ENCODE measurements around the gene ERMARD.
A peak's percentile ranks its signal among the peaks of the same experiment; 100 is the strongest.

ERMARD gene

DNA sequence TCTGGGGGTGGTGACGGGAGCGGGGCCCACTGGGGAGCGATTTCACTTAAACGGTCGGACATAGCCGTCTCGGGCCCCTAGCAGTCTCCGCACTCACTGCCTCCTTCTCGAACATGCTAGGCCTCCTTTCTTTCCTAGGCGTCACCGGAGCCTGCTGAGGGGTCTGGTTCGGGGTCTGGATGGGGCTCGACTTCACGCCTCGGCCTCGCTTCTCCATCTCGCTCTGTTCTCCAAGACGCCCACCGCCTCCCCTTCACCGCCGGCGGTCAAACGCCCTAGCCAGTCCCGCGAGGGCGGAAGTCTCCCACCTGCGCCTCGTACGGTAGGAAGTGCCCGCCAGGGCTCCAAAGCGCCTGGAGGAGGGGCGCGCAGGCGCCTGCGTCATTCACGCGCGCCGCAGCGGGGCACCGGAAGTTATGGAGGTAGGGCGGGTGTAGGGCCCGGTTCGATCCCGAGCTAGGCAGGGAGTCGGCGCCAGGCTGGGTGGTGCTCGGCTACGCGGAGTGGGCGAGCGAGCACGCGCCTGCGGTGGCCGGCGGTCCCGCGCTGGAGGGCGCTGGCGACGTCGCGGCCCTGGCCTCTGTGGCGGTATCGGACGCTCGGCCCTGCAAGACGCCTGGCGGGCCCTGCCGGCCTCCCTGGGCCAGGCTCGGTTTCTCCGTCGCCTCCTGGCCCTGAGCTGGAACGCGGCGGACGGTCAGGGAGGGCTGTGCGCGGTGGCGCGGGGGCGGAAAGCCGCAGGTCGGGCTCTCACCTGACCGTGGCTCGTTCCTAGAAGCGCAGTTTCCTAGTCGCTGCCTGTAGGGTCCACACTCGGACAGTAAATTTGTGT lies at the start of gene ERMARD, which contains the start of gene DYNLT2:
TSS of gene ERMARD (plus strand) at position 381 of the 832 bp plus-strand sequence. CDS start at position 417, 36 bp downstream.
TSS of gene DYNLT2 (minus strand) at position 331 of the 832 bp plus-strand sequence. CDS start at position 217, 114 bp downstream.
- peak within 1 kb of the TSS; percentile 66 for H3K27ac ChIP-seq (ENCODE audit: low read depth, low read length)
- H3K27me3 ChIP-seq (ENCODE audit: low read length): no peaks in the 10 kb centered on the region
- H3K4me2 ChIP-seq (ENCODE audit: low read depth, low read length, poor library complexity, severe bottlenecking): peak within 1 kb of the TSS; percentile 96
- 0 out of 2 replicates have a peak, but pooled peaks cover 13% of the 10 kb centered on the region for H3F3A ChIP-seq (ENCODE audit: insufficient read depth)
- H3K36me3 ChIP-seq (ENCODE audit: low read length): 0 out of 2 replicates have a peak, but pooled peaks cover 5% of the 10 kb centered on the region
- H3K9ac ChIP-seq (ENCODE audit: low read length): peak within 1 kb of the TSS; percentile 81
- H3K4me3 ChIP-seq (ENCODE audit: insufficient read depth, low read length, poor library complexity, severe bottlenecking): peak within 1 kb of the TSS; percentile 69
- no peaks in the 10 kb centered on the region for H4K20me1 ChIP-seq (ENCODE audit: low read depth, low read length)
- no peaks in the 10 kb centered on the region for H3K9me3 ChIP-seq (ENCODE audit: insufficient read depth, low read length)
- peak within 1 kb of the TSS; percentile 72 for H2AFZ ChIP-seq (ENCODE audit: low read depth, low read length, severe bottlenecking)
- no peak for TF ChIP-seq EZH2phosphoT487 (conservative IDR thresholded peaks at IDR 0.05; ENCODE audit: low read length)
- TF ChIP-seq, protein P1, sequence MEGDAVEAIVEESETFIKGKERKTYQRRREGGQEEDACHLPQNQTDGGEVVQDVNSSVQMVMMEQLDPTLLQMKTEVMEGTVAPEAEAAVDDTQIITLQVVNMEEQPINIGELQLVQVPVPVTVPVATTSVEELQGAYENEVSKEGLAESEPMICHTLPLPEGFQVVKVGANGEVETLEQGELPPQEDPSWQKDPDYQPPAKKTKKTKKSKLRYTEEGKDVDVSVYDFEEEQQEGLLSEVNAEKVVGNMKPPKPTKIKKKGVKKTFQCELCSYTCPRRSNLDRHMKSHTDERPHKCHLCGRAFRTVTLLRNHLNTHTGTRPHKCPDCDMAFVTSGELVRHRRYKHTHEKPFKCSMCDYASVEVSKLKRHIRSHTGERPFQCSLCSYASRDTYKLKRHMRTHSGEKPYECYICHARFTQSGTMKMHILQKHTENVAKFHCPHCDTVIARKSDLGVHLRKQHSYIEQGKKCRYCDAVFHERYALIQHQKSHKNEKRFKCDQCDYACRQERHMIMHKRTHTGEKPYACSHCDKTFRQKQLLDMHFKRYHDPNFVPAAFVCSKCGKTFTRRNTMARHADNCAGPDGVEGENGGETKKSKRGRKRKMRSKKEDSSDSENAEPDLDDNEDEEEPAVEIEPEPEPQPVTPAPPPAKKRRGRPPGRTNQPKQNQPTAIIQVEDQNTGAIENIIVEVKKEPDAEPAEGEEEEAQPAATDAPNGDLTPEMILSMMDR (IDR thresholded peaks at IDR 0.05; ENCODE audit: insufficient read depth, low read length, poor library complexity, severe bottlenecking): no peak
- no peaks in the 10 kb centered on the region for H3K9me2 ChIP-seq (replicated peaks; ENCODE audit: insufficient read depth, low read length)
- peaks cover 17% of the 10 kb centered on the region for H3K79me2 ChIP-seq (ENCODE audit: insufficient read depth, low read length)

DNA sequence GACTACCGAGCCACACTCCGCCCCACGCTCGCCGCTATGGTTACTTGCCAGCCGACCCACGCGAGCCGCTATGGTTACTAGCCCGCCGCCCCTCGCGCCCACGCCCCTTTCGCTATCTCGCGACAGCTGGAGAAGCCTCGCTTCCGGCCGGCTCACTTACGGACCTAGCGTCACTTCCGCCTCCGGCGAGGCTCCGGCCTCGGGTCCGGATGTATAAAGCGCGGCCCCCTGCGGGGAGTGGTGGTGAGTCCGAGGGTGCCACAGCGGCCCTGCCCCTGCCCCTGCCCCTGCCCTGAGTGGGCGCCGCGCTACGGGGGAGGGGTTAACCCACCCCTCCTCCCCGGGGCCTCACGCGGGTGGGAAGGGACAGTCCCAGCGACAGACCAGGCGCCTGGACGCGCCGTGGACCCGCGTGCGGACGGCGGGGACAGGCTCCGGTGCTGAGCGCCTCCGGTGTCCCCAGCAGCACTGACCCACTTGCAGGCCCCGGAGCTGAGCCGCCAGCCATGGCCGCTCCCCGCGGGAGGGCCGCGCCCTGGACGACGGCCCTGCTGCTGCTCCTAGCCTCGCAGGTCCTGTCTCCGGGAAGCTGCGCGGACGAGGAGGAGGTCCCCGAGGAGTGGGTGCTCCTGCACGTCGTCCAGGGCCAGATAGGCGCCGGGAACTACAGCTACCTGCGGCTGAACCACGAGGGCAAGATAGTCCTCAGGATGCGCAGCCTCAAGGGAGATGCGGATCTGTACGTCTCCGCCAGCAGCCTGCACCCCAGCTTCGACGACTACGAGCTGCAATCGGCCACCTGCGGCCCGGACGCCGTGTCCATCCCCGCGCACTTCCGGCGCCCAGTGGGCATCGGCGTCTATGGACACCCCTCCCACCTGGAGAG lies 49.2 kb upstream of the ERMARD start, which contains the start of the genes C6orf120 and WDR27:
TSS of gene C6orf120 (plus strand) at position 173 of the 886 bp plus-strand sequence. CDS start at position 507, 334 bp downstream.
TSS of gene WDR27 (minus strand) at position 76 of the 886 bp plus-strand sequence. CDS start 13,024 bp downstream, outside the sequence.
- H3K9ac ChIP-seq (ENCODE audit: low read length): peak within 1 kb of the TSS; percentile 88
- no peaks in the 10 kb centered on the region for H3K9me2 ChIP-seq (replicated peaks; ENCODE audit: insufficient read depth, low read length)
- H3K27ac ChIP-seq (ENCODE audit: low read depth, low read length): peak within 1 kb of the TSS; percentile 60
- H3K79me2 ChIP-seq (ENCODE audit: insufficient read depth, low read length): peaks cover 63% of the 10 kb centered on the region
- no peaks in the 10 kb centered on the region for H3K9me3 ChIP-seq (ENCODE audit: insufficient read depth, low read length)
- H3F3A ChIP-seq (ENCODE audit: insufficient read depth): peaks cover 12% of the 10 kb centered on the region
- no peak for TF ChIP-seq EZH2phosphoT487 (conservative IDR thresholded peaks at IDR 0.05; ENCODE audit: low read length)
- TF ChIP-seq, protein P1 (IDR thresholded peaks at IDR 0.05; ENCODE audit: insufficient read depth, low read length, poor library complexity, severe bottlenecking): no peak
- H3K4me3 ChIP-seq (ENCODE audit: insufficient read depth, low read length, poor library complexity, severe bottlenecking): peak within 1 kb of the TSS; percentile 88
- no peaks in the 10 kb centered on the region; the same call in 1 of the 2 replicates for H4K20me1 ChIP-seq (ENCODE audit: low read depth, low read length)
- H3K36me3 ChIP-seq (ENCODE audit: low read length): no peaks in the 10 kb centered on the region; the same call in 1 of the 2 replicates
- peak within 1 kb of the TSS; percentile 91 for H3K4me2 ChIP-seq (ENCODE audit: low read depth, low read length, poor library complexity, severe bottlenecking)
- H3K27me3 ChIP-seq (ENCODE audit: low read length): no peaks in the 10 kb centered on the region
- H2AFZ ChIP-seq (ENCODE audit: low read depth, low read length, severe bottlenecking): peak within 1 kb of the TSS; percentile 75

DNA sequence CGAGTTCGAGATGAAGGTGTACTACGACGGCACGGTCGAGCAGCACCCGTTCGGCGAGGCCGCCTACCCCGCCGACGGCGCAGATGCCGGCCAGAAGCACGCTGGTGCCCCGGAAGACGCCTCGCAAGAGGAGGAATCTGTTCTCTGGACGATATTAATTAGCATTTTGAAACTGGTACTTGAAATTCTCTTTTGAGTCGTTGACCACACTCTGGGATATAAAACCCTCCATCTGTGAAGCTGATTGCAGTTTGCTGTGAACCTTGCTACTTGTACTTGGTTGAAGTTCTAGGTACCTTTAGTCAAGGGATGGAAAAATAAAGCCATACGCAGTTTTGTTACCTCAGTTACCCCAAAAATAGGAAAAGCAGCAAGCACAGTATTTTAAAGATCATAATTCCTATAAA lies 48.6 kb upstream of the ERMARD start:
- H3K79me2 ChIP-seq (ENCODE audit: insufficient read depth, low read length): peaks cover 63% of the 10 kb centered on the region
- no peaks in the 10 kb centered on the region; the same call in 1 of the 2 replicates for H3K36me3 ChIP-seq (ENCODE audit: low read length)
- H2AFZ ChIP-seq (ENCODE audit: low read depth, low read length, severe bottlenecking): no peak overlapping the region

More for the DNA sequence above, 48.6 kb upstream of the ERMARD start:
- Histone ChIP-seq H3F3A (ENCODE audit: insufficient read depth) (peaks cover 18% of the 10 kb centered on the region), H3K4me2 (ENCODE audit: low read depth, low read length, poor library complexity, severe bottlenecking) (peak overlapping the region; percentile 75), H3K9me2 (replicated peaks; ENCODE audit: insufficient read depth, low read length) (no peaks in the 10 kb centered on the region), H3K9ac (ENCODE audit: low read length) (peak overlapping the region; percentile 88), H3K27ac (ENCODE audit: low read depth, low read length) (peak overlapping the region; percentile 60), H3K27me3 (ENCODE audit: low read length) (no peaks in the 10 kb centered on the region), H3K4me3 (ENCODE audit: insufficient read depth, low read length, poor library complexity, severe bottlenecking) (peak overlapping the region; percentile 88), H4K20me1 (ENCODE audit: low read depth, low read length) (no peaks in the 10 kb centered on the region; the same call in 1 of the 2 replicates), H3K9me3 (ENCODE audit: insufficient read depth, low read length) (no peaks in the 10 kb centered on the region)
- TF ChIP-seq, protein P1 (IDR thresholded peaks at IDR 0.05; ENCODE audit: insufficient read depth, low read length, poor library complexity, severe bottlenecking): no peak
- no peak for TF ChIP-seq EZH2phosphoT487 (conservative IDR thresholded peaks at IDR 0.05; ENCODE audit: low read length)
